Vagina (tissue), 2 donors: ENCODE results near the gene VAT1.

ENCODE experiments used
- POLR2A ChIP-seq, 2 donors: fragments of 450-650 bp; IDR thresholded peaks; one replicate each; pipeline ENCODE4 v1.6.1; 2017; ENCODE audit warnings: antibody characterized with exemption in 2 of 2, mild to moderate bottlenecking in 2 of 2, moderate library complexity in 2 of 2
- POLR2AphosphoS5 ChIP-seq, 2 donors: sonication (generic); formaldehyde crosslinking; IDR thresholded peaks; one replicate each; pipeline ENCODE4 v1.9.0; 2017; ENCODE audit warnings: antibody characterized with exemption in 2 of 2, mild to moderate bottlenecking in 2 of 2, low read depth in 1 of 2; ENCODE audit not compliant: insufficient read depth in 1 of 2
- TF ChIP-seq, protein P1 (sequence below), 3 experiments: fragments of 450-650 bp in 2 of 3; fragments of 200-600 bp in 1 of 3; sonication (generic) in 1 of 3; IDR thresholded peaks; one replicate each; pipeline ENCODE4 v1.5.1; 2017 to 2019; ENCODE audit warnings: antibody characterized with exemption in 3 of 3, mild to moderate bottlenecking in 2 of 3, moderate library complexity in 2 of 3

DNA sequence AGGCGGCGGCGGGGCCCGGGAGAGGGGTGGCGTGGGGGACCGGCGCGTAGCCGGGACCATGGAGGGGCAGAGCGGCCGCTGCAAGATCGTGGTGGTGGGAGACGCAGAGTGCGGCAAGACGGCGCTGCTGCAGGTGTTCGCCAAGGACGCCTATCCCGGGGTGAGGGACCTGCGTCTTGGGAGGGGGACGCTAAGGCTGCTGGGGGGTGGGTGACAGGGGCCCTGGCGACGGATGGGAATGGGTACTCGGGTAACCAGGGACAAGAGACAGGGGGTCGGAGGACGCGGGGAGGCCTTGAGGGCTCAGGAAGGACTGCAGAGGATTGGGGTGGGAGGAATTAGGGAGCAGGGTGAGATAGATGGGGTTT, 3.1 kb upstream of the VAT1 start:
- TF ChIP-seq, protein P1, sequence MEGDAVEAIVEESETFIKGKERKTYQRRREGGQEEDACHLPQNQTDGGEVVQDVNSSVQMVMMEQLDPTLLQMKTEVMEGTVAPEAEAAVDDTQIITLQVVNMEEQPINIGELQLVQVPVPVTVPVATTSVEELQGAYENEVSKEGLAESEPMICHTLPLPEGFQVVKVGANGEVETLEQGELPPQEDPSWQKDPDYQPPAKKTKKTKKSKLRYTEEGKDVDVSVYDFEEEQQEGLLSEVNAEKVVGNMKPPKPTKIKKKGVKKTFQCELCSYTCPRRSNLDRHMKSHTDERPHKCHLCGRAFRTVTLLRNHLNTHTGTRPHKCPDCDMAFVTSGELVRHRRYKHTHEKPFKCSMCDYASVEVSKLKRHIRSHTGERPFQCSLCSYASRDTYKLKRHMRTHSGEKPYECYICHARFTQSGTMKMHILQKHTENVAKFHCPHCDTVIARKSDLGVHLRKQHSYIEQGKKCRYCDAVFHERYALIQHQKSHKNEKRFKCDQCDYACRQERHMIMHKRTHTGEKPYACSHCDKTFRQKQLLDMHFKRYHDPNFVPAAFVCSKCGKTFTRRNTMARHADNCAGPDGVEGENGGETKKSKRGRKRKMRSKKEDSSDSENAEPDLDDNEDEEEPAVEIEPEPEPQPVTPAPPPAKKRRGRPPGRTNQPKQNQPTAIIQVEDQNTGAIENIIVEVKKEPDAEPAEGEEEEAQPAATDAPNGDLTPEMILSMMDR (IDR thresholded peaks at IDR 0.05), result no peak
- no peak for TF ChIP-seq POLR2A (IDR thresholded peaks at IDR 0.05)
- no peak for TF ChIP-seq POLR2AphosphoS5 (IDR thresholded peaks at IDR 0.05; ENCODE audit: insufficient read depth in 1 of 2, low read depth in 1 of 2)
